Stimulated activated CD8-positive, alpha-beta memory T cell treated with anti-CD3 and anti-CD28 coated beads, Interleukin-15, amount 100 ng/mL, for 1 hour (primary cell): ENCODE results near the gene CRAT.
"Not testable (repeated sequence)": the region's sequence is repeated elsewhere in the genome, so short reads cannot be mapped to it uniquely, and the experiment has no call there.

Experiments used
- DNase-seq: peaks from one replicate; pipeline ENCODE4 v3.0.0-alpha.2; 2020; ENCODE audit warnings: low read depth

CRAT gene

DNA sequence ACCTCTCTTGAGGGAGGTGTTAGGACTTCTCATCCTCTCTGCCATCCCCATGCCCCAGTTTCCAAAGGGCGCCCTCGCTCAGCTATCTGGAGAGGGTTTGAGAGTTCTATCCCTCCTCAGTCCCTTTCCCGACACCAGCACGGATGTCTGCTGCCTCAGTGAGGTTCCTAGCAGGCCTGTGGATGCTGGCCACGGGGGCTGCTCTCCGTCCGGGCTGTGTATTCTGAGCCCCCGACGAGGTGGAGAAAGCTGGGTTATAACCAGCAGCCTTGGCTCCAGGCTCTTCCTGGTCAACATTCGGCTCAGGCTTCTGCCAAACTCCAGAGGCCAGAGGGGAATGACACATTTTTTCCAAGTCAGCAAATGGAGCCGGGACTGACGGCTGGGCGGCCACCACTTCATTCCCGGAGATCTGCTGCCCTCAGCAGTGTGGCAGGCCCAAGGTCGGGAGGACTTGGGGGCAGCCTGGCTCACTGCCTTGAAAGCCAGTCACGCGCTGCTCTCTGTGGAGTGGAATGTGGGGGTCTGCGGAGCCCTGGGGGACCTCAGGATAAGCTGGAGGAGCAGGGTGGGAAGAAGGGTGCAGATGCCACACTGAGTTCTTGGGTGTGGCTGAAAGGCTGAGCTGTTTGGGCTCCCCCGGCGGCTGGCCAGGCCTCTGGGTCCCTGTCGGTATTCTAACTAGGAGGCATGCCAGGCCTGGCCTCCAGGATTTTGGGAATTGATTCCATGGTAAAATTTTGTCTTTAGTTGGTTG is 28.1 kb upstream of the CRAT start:
- DNase-seq = no peak

DNA sequence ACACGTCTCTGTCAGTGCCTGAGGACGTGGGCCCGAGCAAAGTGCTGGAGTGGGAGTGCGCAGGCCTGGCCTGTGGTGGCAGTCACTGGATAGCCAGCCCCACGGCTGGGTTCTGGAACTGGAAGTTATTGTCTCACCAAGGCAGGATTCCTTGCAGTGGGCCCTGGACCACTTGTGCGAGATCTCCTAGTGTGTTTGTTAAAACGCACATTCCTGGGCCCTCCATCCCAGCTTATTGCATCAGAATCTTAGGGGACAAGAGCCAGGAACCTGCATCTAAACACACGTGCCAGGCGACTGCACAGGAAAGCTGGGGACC is 27.5 kb upstream of the CRAT start:
- DNase-seq = no peak

DNA sequence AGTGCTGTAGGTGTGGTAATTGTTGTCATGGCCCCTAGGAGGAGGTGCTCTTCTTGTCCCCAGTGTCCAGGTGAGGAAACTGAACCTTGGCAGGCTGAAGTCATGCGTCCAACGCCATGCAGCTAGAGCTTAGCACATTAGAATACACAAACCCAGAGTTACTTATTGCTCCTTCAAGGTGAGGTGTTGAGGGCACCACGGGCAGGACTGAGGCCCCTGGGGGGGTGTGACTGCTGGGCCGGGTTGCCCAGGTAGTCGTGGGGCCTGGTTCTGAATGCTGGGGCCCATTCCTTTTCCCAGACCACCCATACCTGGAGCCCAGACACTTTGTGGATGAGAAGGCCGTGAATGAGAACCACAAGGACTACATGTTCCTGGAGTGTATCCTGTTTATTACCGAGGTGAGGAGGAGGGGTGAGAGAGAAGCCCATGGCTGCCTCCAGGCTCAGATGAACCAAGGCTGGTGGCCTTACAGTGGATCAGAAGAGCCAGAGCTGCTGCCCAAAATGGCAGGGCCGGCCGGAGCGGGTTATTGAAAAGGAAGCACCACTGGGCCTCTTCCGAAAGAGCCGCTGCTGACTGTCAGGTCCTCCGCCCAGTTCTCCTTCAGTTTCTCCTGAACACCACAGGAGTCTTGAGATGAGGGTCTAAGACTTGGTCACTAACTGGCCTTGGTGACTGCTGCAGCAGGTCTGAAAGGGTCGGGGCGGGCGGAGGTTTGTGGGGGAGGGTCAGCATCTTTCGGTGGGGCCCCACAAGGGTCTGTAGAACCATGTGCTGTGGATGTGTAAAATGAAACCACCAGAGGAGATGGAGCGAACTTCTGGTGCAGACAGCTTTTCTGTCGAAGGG is 26.9 kb upstream of the CRAT start:
- DNase-seq = no peak

DNA sequence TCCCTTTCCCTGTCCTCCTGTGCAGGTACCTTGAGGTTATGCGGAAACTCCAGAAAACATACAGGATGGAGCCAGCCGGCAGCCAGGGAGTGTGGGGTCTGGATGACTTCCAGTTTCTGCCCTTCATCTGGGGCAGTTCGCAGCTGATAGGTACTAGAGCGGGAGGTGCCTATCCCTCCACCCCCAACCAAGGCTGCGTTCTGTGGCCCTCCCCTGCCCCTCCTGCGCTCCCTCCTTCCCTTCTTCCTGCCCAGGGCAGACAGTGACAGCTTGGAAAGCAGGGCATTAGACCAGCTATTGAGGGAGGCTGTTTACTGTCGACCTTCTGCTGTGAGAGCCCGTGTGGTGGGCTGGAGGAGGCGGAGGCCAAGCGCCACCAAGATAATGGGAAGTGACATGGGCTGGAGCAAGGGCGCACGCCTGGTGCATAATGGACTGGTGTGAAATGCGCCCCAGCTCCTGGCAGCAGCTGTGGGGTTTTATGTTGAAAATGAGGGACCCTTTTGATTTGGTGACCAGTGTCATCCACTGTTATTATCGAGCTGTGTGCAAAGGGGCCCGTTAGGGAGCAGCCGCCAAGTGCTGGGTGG is 25.9 kb upstream of the CRAT start:
- DNase-seq = no peak

DNA sequence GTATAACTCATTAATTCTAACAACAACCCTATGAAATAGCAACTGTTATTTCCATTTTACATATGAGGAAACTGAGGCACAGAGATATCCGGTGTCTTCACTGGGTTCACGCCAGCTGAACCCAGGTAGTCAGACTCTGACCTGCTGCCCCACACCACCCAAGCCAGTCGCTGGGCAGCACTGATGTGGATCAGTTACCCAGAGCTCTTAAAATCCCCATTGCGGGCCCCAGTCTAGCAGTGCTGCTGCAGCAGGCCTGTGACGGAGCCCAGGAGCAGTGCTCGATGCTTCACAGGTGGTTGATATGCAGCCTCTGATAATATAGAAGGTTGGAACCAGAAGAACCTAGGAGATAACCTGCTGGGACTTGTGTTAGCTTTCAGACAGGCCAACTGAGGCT is 24.9 kb upstream of the CRAT start:
- no peak for DNase-seq

DNA sequence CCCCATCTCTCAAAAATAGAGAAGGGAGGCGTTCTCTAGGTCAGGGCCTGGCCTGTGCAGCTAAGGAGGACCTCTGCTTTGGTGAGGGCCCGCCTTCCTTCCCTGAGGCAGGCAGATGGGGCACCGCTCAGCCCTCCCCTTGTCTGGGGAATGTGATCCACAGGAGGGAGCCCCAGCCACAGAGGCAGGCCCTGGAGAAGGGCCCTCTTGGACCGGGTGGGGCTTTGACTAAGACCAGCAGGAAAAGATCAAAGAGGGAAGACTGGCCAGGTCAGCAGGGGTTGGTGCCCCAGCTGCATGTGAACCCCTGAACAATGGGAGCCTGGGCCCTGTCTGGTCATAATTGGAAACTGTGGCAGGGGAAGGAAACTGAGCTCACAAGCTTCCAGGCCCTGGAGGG is 22.5 kb upstream of the CRAT start:
- DNase-seq = no peak

DNA sequence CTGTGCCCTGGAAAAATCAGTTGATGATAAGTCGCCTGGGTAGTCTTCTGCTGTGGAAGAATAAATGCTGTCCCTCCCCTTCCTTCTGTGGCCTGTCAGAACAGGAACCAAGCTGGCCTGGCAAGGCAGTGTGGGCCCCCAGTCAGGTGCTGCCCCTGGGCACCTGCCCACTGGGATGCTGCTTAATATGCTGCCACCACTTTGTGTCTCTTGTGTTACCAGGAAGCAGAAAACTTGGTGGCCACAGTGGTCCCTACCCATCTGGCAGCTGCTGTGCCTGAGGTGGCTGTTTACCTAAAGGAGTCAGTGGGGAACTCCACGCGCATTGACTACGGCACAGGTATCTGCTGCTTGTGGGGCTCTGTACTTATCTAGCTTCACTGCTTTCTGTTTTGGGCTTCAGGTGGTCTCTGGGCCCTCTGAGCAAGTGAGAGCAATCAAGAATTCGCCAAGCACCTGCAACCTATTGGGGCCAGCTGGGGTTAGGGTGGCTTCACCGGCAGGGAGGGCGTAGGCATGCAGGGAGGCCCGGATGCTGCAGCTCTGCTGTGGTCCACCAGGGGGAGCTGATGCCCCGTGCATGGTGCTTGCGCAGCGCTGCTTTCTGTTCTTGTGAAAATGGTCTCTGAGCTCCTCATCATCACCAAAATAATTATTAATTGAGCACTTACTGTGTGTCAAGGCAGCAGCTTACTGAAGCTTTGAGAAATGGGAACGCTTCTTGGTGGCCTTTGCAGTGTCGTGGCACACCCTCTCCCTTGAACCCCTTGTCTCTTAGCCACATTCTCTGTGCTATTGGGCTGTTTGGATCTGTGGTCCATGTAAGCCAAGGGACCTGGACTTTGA is 20.9 kb upstream of the CRAT start:
- DNase-seq = peak; percentile 76

DNA sequence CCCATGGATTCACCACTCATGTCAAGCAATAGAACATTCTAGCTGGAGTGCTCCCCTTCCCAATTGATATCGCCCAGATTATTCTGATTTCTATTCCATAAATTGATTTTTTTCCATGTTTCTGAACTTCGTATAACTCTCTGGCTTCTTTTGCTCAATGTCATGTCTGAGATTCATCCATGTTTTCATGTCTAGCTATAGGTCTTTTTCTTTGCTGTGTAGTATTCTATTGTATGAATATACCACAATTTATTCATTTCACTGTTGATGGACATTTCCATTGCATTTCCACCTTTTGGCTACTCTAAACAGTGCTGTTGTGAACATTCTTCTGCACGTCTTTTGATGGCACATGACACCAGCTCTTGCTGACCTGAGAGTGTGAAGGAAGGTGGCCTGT is 20.2 kb upstream of the CRAT start:
- no peak for DNase-seq

DNA sequence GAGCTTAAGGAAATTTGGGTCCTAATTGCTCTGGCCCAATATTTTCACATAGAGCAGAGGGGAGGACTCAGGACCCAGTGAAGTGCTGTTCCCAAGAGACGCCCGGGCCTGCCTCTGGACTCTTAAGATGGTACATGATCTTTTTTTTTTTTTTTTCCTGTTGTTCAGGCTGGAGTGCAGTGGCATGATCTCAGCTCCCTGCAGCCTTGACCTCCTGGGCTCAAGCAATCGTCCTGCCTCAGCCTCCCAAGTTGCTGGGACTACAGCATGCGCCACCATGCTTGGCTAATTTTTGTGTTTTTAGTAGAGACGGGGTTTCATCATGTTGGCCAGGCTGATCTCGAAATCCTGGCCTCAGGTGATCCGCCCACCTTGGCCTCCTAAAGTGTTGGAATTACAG is 19.7 kb upstream of the CRAT start:
- not testable (repeated sequence) for DNase-seq

DNA sequence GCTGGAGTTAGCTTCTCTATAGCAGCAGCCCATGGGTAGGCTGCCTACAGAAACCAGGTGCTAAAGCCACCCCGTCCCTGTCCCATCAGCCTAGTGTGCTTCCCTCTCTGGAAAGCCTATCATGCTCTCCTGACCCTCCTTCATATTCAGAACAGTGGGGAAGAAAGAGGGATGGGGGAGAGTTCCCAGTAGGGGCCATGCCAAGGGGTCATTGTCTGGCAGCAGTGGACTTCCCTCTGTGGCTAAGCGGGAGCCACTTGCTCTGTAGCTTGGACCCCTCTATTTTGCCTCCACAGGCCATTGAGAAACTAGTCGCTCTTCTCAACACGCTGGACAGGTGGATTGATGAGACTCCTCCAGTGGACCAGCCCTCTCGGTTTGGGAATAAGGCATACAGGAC is 18.1 kb upstream of the CRAT start:
- DNase-seq = no peak

DNA sequence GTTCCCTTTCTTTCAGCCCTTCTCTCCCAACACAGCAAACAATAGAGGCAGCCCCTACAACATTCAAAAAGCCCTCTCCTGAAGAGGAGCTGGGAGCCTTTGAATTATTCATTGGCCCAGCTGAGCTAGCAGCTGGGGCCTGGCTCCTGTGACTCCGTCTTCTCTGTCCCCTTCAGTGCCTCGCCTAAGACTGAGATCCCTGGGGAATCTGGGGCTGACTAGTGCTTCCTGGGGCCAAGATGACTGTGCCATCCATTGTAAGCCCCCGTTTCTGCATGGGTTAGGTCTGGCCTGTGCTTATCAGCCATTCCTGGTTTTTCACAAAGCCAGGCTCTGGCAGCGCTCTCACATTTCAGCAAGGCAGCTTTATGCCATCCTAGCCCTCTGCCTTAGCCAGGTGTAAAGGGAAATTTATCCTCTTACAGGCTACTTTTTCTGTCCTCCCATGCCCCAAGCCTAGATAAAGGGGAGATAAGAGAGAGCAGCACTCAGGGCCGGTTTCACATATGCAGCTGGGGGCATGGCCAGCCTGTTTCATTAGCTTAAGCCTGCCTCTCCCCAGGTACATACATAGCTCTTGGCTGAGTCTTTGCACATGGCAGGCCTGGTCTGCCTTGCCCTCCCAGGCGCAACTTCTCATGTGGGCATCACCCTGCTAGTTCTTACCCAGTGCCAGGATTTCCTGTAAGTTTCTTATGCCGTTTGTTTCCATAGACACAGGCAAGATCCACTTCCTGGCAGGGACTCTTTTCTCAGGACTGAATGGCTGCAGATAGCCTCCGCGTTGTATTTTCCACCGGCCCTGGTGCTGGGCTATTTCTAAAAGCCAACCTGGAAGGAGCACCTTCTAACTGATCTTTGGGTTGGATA is 16.4 kb upstream of the CRAT start:
- DNase-seq = no peak

DNA sequence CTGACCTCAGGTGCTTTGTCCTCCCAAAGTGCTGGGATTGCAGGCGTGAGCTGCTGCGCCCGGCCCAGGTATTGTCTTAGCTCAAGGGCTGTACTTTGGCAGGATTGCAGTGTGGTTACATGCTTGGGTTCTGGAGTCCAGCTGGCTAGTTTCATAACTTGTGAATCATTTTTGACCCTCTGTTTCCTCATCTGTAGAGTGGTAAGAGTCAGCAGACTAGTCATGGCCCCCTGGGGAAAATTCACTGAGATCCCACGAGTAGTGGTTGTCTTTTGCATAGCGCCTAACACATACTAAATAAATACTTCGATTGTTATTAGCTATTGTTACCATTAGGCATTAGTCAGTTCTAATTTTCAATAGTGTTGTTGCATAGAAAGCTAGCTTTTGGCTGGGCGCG is 14.9 kb upstream of the CRAT start:
- DNase-seq = no peak

DNA sequence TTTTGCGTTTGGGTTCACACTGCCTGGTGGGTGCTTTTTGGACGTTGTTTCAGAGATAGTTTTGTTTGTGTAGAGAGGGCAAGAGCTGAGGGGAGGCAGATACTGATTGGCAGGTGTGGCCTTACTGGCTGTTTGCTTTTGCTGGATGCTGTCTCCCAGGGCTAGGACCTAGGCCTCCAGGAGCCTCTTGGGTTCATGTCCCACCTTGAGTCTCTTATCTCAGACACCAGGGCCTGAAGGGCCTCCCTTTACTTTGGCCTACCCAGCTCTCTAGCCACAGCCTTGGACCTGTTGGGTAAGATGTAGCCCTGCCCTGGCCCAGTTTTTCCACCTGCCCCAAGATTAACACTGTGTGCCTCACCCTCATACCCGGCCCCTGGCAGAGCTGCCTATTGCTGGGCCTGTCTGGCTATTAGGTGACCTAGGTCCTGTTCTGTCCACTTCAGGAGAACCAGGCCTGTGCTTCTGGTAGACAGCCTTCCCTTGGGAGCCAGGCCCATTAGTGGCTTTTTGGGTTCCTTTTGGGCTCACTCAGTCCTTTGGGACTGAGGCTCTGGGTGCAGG is 14.0 kb upstream of the CRAT start:
- DNase-seq = no peak

DNA sequence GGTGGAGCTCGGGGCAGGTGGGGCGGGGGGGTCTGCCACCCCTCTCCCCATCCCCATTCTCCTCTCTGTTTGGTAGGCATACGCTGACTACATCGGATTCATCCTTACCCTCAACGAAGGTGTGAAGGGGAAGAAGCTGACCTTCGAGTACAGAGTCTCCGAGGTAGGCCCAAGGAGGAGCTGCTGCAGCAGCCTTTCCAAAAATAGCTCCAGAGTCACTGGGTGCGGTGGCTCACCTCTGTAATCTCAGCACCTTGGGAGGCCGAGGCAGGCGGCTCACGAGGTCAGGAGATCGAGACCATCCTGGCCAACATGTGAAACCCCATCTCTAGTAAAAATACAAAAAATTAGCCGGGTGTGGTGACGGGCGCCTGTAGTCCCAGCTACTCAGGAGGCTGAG is 12.4 kb upstream of the CRAT start:
- not testable (repeated sequence) for DNase-seq

DNA sequence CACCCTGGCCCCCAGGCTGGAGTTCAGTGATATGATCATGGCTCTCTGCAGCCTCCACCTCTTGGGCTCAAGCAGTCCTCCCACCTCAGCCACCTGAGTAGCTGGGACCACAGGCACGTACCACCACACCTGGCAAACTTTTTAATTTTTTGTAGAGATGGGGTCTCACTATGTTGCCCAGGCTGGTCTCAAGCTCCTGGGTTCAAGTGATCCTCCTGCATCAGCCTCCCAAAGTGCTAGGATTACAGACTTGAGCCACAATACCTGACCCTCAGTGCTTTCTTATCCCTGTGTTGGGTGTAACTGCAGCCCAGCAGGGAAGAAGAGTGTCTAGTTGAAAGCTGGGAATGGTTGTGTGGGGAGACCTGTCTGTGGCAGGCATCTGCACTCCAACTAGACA is 11.5 kb upstream of the CRAT start:
- no peak for DNase-seq

DNA sequence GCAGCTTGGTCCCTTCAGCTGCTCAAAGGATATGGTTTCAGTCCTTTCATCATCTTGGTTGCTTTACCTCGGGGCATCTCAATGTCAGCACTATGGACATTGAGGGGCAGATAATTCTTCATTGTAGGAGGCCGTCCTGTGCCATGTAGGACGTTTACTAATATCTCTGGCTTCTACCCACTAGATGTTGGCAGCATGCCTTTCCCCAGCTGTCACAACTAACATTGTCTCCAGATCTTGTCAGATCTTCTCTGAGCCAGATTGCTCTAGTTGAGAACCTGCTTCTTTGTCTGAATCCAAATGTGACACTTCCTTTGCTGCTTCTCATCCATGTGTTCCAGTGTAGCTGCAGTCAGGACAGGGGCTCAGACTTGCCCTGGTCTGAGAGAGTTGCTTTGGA is 10.9 kb upstream of the CRAT start:
- no peak for DNase-seq

DNA sequence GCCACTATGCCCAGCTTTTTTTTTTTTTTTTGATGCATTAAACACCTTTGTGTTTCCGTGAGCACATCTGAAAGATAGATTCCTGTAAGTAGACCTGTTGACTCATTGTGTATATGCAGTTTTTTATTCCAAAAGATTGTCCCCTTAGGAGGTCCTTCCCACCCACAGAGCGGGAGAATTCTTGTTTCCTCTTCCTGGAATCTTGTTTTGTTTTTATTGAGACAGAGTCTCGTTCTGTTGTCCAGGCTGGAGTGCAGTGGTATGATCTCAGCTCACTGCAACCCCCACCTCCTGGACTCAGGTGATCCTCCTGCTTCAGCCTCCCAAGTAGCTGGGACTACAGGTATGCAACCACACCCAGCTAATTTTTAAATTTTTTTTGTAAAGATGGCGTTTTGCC is 8.2 kb upstream of the CRAT start:
- no peak for DNase-seq

DNA sequence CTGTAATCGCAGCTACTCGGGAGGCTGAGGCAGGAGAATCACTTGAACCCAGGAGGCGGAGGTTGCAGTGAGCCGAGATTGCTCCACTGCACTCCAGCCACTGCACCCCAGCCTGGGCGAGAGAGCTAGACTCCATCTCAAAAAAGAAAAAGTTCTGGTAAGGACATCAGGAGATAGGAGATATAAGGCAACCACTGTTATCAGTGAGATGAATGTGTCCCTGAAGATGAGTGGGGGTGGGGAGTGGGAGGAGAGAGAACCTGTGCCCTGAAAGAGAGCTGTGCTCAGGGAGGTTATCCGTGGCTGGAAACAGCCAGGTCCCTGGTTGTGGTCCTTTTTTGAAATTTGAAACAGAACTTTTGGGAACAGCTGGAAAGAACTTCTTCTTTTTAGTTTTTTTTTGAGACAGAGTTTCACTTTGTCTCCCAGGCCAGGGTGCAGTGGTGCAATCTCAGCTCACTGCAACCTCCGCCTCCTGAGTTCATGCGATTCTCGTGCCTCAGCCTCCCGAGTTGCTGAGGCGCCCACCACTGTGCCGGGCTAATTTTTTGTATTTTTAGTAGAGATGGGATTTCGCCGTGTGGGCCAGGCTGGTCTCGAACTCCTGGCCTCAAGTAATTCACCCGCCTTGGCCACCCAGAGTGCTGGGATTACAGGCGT is 3.2 kb upstream of the CRAT start:
- no peak for DNase-seq

DNA sequence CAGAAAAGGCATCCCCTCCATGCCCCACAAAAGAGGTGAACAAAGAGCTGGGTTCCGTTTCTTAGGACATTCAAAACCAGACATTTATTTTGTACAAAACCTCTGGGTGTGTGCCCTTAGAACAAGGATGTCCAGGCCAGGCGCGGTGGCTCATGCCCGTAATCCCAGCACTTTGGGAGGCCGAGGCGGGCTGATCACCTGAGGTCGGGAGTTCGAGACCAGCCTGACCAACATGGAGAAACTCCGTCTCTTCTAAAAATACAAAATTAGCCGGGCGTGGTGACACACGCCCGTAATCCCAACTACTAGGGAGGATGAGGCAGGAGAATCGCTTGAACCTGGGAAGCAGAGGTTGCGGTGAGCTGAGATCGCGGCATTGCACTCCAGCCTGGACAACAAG is 1.9 kb upstream of the CRAT start:
- not testable (repeated sequence) for DNase-seq

DNA sequence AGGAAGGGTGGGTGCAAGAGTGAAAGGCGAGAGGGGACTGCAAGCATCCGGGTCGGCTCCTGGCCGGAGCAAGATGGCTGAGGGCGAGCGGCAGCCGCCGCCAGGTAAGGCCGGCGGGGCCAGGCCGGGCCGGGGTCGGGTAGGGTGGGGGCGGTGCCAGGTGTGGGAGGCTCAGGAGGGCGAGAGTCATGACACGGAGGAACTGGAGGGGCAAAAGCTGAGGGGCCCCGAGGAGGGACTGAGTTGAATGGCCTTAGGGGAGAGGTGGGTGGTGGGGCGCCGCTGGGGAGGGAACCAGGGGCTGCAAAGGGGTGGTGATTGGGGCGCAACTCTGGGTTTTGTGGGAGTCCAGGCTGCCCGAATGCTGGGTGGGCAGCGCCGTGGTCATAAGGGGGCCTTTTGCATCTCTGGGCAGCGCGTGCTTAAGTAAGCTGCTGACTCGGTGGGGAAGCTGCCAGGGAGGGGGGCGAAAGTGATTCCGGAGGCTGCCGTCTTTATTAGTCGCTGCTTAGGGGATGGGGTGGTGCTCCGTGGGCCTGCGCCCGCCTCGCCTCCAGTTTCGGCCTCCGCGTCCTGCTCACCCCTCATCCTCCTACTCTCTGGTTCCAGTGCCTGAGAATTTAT is 1.0 kb upstream of the CRAT start:
- DNase-seq = no peak
